ENCODE results near the gene FILIP1L. TPM values are rescaled to one million over a fixed set of nuclear protein-coding genes. Genes with fewer than 3 reads are reported as not detected.

Gene FILIP1L
- total and polyA plus RNA-seq, 2 of the 4 experiments (the other 2 are of a cell fraction) = 11.5 to 19.9 TPM

DNA sequence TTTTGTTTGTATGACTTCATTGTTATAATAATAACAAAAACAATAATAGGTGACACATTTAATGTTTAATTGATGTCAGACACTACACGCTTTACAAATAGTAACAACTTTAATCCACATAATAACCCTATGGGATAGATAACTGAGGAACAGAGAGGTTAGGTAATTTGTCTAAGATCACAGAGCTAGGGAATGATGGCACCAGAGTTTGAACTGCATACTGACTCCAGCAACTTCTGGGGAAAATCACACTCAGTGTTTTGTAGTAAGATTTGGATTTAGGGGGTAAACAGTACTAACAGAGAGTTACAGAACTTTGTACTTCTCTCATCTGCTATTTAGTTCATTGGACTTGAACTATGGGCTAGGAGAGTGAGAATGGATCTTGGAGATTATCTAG lies 230.6 kb downstream of the FILIP1L start:
- Histone ChIP-seq H3K18ac (ENCODE audit: low read depth, low read length) (no peak overlapping the region), H3K4me1 (ENCODE audit: control insufficient read depth, insufficient read depth, low read length) (no peaks in the 10 kb centered on the region), H2BK20ac (ENCODE audit: low read depth, low read length) (no peak overlapping the region), H2BK15ac (ENCODE audit: low read depth, low read length) (no peak overlapping the region; the same call in 2 of the 3 replicates), H2AFZ (replicated peaks; ENCODE audit: low read length, poor library complexity) (no peak overlapping the region), H2BK120ac (ENCODE audit: low read depth, low read length) (no peak overlapping the region), H3K4me3 (ENCODE audit: insufficient read depth, low read depth, low read length) (no peak overlapping the region), H4K91ac (ENCODE audit: insufficient read depth, low read depth, low read length) (no peak overlapping the region), H3K9me1 (ENCODE audit: insufficient read depth, low read length) (no peaks in the 10 kb centered on the region), H3K9me3 (ENCODE audit: control insufficient read depth, insufficient read depth, low read length) (no peaks in the 10 kb centered on the region), H3K23ac (ENCODE audit: low read depth, low read length) (no peak overlapping the region), H4K20me1 (ENCODE audit: insufficient read depth, low read length) (no peaks in the 10 kb centered on the region), H3K9ac (ENCODE audit: low read depth, low read length) (no peak overlapping the region), H3K79me1 (ENCODE audit: low read depth in 1 of 2, low read length in 2 of 2) (peaks cover 4 to 8% of the 10 kb centered on the region in 2 experiments; a peak in 2 of 4 replicates), H3K56ac (ENCODE audit: extremely low read depth, insufficient read depth, low read length) (no peak overlapping the region), H3K36me3 (ENCODE audit: control insufficient read depth, insufficient read depth, low read length) (no peaks in the 10 kb centered on the region), H3K27ac (ENCODE audit: insufficient read depth, low read length) (no peak overlapping the region), H4K5ac (ENCODE audit: low read depth, low read length) (no peak overlapping the region), H3K4me2 (ENCODE audit: low read depth, low read length) (no peak overlapping the region), H3K14ac (replicated peaks; ENCODE audit: low read depth, low read length) (no peak overlapping the region), H2BK5ac (ENCODE audit: low read depth, low read length, poor library complexity, severe bottlenecking) (no peak overlapping the region), H3K27me3 (ENCODE audit: control insufficient read depth, insufficient read depth, low read length) (no peaks in the 10 kb centered on the region), H2AK5ac (ENCODE audit: low read depth, low read length) (no peak overlapping the region), H2AK9ac (replicated peaks; ENCODE audit: low read depth, low read length, poor library complexity) (no peak overlapping the region), H4K8ac (ENCODE audit: low read depth in 2 of 2, low read length in 2 of 2) (no peak overlapping the region), H3K4ac (ENCODE audit: low read depth, low read length) (no peak overlapping the region)
- POLR2A ChIA-PET (ENCODE audit: unreplicated experiment) = no interaction called here
- TF ChIP-seq MAZ (IDR thresholded peaks at IDR 0.05; ENCODE audit: borderline replicate concordance, low read depth, low read length) (no peak), BHLHE40 (IDR thresholded peaks at IDR 0.05; ENCODE audit: low read depth, low read length) (no peak), USF2 (IDR thresholded peaks at IDR 0.05; ENCODE audit: low read depth, low read length) (no peak), RCOR1 (IDR thresholded peaks at IDR 0.05; ENCODE audit: insufficient replicate concordance, low read length) (no peak), MAFK (IDR thresholded peaks at IDR 0.05; ENCODE audit: low read depth, low read length) (no peak), NFE2L2 (IDR thresholded peaks at IDR 0.05; ENCODE audit: low read depth, low read length) (no peak), CHD1 (IDR thresholded peaks at IDR 0.05; ENCODE audit: low read depth, low read length) (no peak), RAD21 (IDR thresholded peaks at IDR 0.05; ENCODE audit: low read length) (no peak), FOS (IDR thresholded peaks at IDR 0.05; ENCODE audit: low read depth, low read length) (no peak), POLR2A (IDR thresholded peaks at IDR 0.05; ENCODE audit: low read depth, low read length) (no peak), MXI1 (IDR thresholded peaks at IDR 0.05; ENCODE audit: borderline replicate concordance, low read depth, low read length) (no peak), CEBPB (IDR thresholded peaks at IDR 0.05; ENCODE audit: low read depth, low read length) (no peak), RFX5 (IDR thresholded peaks at IDR 0.05; ENCODE audit: low read depth, low read length) (no peak)
- TF ChIP-seq, protein P1, sequence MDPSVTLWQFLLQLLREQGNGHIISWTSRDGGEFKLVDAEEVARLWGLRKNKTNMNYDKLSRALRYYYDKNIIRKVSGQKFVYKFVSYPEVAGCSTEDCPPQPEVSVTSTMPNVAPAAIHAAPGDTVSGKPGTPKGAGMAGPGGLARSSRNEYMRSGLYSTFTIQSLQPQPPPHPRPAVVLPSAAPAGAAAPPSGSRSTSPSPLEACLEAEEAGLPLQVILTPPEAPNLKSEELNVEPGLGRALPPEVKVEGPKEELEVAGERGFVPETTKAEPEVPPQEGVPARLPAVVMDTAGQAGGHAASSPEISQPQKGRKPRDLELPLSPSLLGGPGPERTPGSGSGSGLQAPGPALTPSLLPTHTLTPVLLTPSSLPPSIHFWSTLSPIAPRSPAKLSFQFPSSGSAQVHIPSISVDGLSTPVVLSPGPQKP (IDR thresholded peaks at IDR 0.05; ENCODE audit: borderline replicate concordance, low read depth, low read length) = no peak
- TF ChIP-seq, protein P2, sequence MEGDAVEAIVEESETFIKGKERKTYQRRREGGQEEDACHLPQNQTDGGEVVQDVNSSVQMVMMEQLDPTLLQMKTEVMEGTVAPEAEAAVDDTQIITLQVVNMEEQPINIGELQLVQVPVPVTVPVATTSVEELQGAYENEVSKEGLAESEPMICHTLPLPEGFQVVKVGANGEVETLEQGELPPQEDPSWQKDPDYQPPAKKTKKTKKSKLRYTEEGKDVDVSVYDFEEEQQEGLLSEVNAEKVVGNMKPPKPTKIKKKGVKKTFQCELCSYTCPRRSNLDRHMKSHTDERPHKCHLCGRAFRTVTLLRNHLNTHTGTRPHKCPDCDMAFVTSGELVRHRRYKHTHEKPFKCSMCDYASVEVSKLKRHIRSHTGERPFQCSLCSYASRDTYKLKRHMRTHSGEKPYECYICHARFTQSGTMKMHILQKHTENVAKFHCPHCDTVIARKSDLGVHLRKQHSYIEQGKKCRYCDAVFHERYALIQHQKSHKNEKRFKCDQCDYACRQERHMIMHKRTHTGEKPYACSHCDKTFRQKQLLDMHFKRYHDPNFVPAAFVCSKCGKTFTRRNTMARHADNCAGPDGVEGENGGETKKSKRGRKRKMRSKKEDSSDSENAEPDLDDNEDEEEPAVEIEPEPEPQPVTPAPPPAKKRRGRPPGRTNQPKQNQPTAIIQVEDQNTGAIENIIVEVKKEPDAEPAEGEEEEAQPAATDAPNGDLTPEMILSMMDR (conservative IDR thresholded peaks at IDR 0.05; ENCODE audit: low read depth, low read length) = no peak
- dilution Hi-C loops (cut with HindIII; ENCODE audit: low sequenced_read_pairs, unreplicated experiment) (no loop called here), in situ Hi-C loops (cut with MboI; ENCODE audit: low sequenced_read_pairs) (no loop called here), intact Hi-C loops (cut with micrococcal nuclease) (no loop called here)
- ATAC-seq (ENCODE audit: low read depth) (no peak), DNase-seq (no peak)
- BruUV-seq (replicated peaks) = no TSS peak
- no CpG with 5 or more reads among the region's 1 CpG for whole genome bisulfite sequencing, 2 experiments (ENCODE audit: extremely low coverage in 2 of 2, insufficient read length in 1 of 2)
- CTCF ChIA-PET = no interaction called here

Data from IMR-90 (cell line).